Neural progenitor cell (in vitro differentiated cells): ENCODE data around the gene TAAR1. TPM values are rescaled to one million over a fixed set of nuclear protein-coding genes. Genes with fewer than 3 reads are reported as not detected.

Experiments
- DNase-seq: peaks from one replicate; pipeline ENCODE4 v3.0.0-alpha.2; 2016; ENCODE audit warnings: low spot score
- H2AFZ ChIP-seq: fragments of 200-600 bp; sonication (generic); replicated peaks from 2 replicates; pipeline ENCODE4 v1.6.1; 2016; ENCODE audit warnings: antibody characterized with exemption
- H3F3A ChIP-seq: fragments of 200-600 bp; sonication (generic); 2 replicates; pipeline ENCODE4 v1.6.1; 2016; ENCODE audit warnings: antibody characterized with exemption, low read depth
- H3K27ac ChIP-seq: fragments of 200-600 bp; sonication (generic); 2 replicates; pipeline ENCODE4 v1.5.1; 2016; ENCODE audit warnings: mild to moderate bottlenecking
- H3K27me3 ChIP-seq: fragments of 200-600 bp; sonication (generic); 2 replicates; pipeline ENCODE4 v1.6.1; 2016; ENCODE audit warnings: mild to moderate bottlenecking, moderate library complexity
- H3K36me3 ChIP-seq: fragments of 200-600 bp; sonication (generic); 2 replicates; pipeline ENCODE4 v1.5.1; 2016
- H3K4me1 ChIP-seq: fragments of 200-600 bp; sonication (generic); 2 replicates; pipeline ENCODE4 v1.6.1; 2016; ENCODE audit warnings: mixed run types
- H3K4me2 ChIP-seq: fragments of 200-600 bp; sonication (generic); 2 replicates; pipeline ENCODE4 v1.6.1; 2016
- H3K4me3 ChIP-seq: fragments of 200-600 bp; sonication (generic); 2 replicates; pipeline ENCODE4 v1.5.1; 2016
- H3K79me2 ChIP-seq: fragments of 200-600 bp; sonication (generic); 2 replicates; pipeline ENCODE4 v1.6.1; 2016; ENCODE audit warnings: low read depth
- H3K9ac ChIP-seq: fragments of 200-600 bp; sonication (generic); 2 replicates; pipeline ENCODE4 v1.6.1; 2016
- H3K9me3 ChIP-seq: fragments of 200-600 bp; sonication (generic); 2 replicates; pipeline ENCODE4 v1.5.1; 2016; ENCODE audit warnings: low read depth
- H4K20me1 ChIP-seq: fragments of 200-600 bp; sonication (generic); 2 replicates; pipeline ENCODE4 v1.6.1; 2016; ENCODE audit warnings: low read depth
- H3K27ac Mint-ChIP-seq: 3 replicates; pipeline ENCODE4 v1.8.0; 2021; ENCODE audit warnings: mixed read lengths
- H3K27me3 Mint-ChIP-seq: 2 replicates; pipeline ENCODE4 v1.8.0; 2022; ENCODE audit warnings: low read depth, mild to moderate bottlenecking, inconsistent platforms, moderate library complexity, mixed read lengths; ENCODE audit not compliant: insufficient read depth
- H3K36me3 Mint-ChIP-seq: 3 replicates; pipeline ENCODE4 v1.8.0; 2021; ENCODE audit warnings: mixed read lengths
- H3K4me1 Mint-ChIP-seq: 3 replicates; pipeline ENCODE4 v1.8.0; 2021; ENCODE audit warnings: mixed read lengths
- H3K4me3 Mint-ChIP-seq: 3 replicates; pipeline ENCODE4 v1.8.0; 2021; ENCODE audit warnings: mild to moderate bottlenecking, moderate library complexity, mixed read lengths
- H3K9me3 Mint-ChIP-seq: 3 replicates; pipeline ENCODE4 v1.8.0; 2020; ENCODE audit warnings: mixed read lengths
- CTCF ChIP-seq: fragments of 200-600 bp; sonication (generic); IDR thresholded peaks from 2 replicates; pipeline ENCODE4 v1.5.1; 2017; ENCODE audit warnings: antibody characterized with exemption, mild to moderate bottlenecking
- EZH2 ChIP-seq: fragments of 200-600 bp; sonication (generic); IDR thresholded peaks from 2 replicates; pipeline ENCODE4 v1.6.1; 2017; ENCODE audit warnings: antibody characterized with exemption, mild to moderate bottlenecking, moderate library complexity
- EZH2phosphoT487 ChIP-seq: fragments of 200-600 bp; sonication (generic); IDR thresholded peaks from 2 replicates; pipeline ENCODE4 v1.6.1; 2017; ENCODE audit warnings: antibody characterized with exemption
- total RNA-seq: library from RNA; depleted of rRNA; stranded (reverse); fragments of >200 nt; gene quantifications from 2 replicates; pipeline ENCODE4 v1.2.3, GENCODE V29; 2015; ENCODE audit warnings: low replicate concordance

TAAR1 gene
- total RNA-seq, 1 donor from 2014 or later: not detected

- H3K27ac Mint-ChIP-seq: no peak overlapping the region
Measured at GRCh38 chr6:132693478-132693877, 34.5 kb upstream of the TAAR1 start.

GRCh38 chr6:132690678-132691077 lies 31.7 kb upstream of the TAAR1 start:
- Mint-ChIP-seq H3K27me3 (no peaks in the 10 kb centered on the region), H3K9me3 (peaks cover 1% of the 10 kb centered on the region), H3K36me3 (peaks cover 1% of the 10 kb centered on the region), H3K4me1 (no peaks in the 10 kb centered on the region), H3K27ac (no peak overlapping the region), H3K4me3 (no peak overlapping the region)
- H3K79me2 ChIP-seq: no peaks in the 10 kb centered on the region
- H3K9ac ChIP-seq: no peak overlapping the region
- H3K36me3 ChIP-seq: no peaks in the 10 kb centered on the region
- no peak overlapping the region for H3K4me2 ChIP-seq
- H3F3A ChIP-seq: no peaks in the 10 kb centered on the region
- no peaks in the 10 kb centered on the region for H3K9me3 ChIP-seq
- TF ChIP-seq EZH2 (no peak), EZH2phosphoT487 (no peak), CTCF (no peak)
- H2AFZ ChIP-seq: no peak overlapping the region
- H3K27ac ChIP-seq: no peak overlapping the region
- no peak for DNase-seq
- no peaks in the 10 kb centered on the region for H4K20me1 ChIP-seq
- H3K4me3 ChIP-seq: no peak overlapping the region
- H3K27me3 ChIP-seq: no peaks in the 10 kb centered on the region
- H3K4me1 ChIP-seq: no peaks in the 10 kb centered on the region

More at GRCh38 chr6:132693478-132693877, 34.5 kb upstream of the TAAR1 start:
- no peaks in the 10 kb centered on the region for H3K79me2 ChIP-seq
- no peaks in the 10 kb centered on the region for H3K27me3 ChIP-seq
- Mint-ChIP-seq H3K27me3 (no peaks in the 10 kb centered on the region), H3K4me1 (no peaks in the 10 kb centered on the region), H3K9me3 (peaks cover 9% of the 10 kb centered on the region), H3K36me3 (peaks cover 2% of the 10 kb centered on the region), H3K4me3 (no peak overlapping the region)
- H3K9me3 ChIP-seq: no peaks in the 10 kb centered on the region
- H4K20me1 ChIP-seq: no peaks in the 10 kb centered on the region
- no peak for TF ChIP-seq CTCF
- no peak for TF ChIP-seq EZH2phosphoT487
- TF ChIP-seq EZH2: no peak
- no peaks in the 10 kb centered on the region for H3K4me1 ChIP-seq
- H3K4me2 ChIP-seq: no peak overlapping the region
- no peaks in the 10 kb centered on the region for H3K36me3 ChIP-seq
- H3K27ac ChIP-seq: no peak overlapping the region
- H2AFZ ChIP-seq: no peak overlapping the region
- H3K4me3 ChIP-seq: no peak overlapping the region
- no peak for DNase-seq
- no peaks in the 10 kb centered on the region for H3F3A ChIP-seq
- no peak overlapping the region for H3K9ac ChIP-seq

- Histone ChIP-seq H3K79me2 (no peaks in the 10 kb centered on the region), H3K4me3 (no peak overlapping the region), H3K27ac (no peak overlapping the region), H3K4me2 (no peak overlapping the region), H2AFZ (peak overlapping the region; percentile 86), H3K36me3 (no peaks in the 10 kb centered on the region), H3K9me3 (no peaks in the 10 kb centered on the region), H4K20me1 (no peaks in the 10 kb centered on the region), H3K9ac (no peak overlapping the region), H3K27me3 (no peaks in the 10 kb centered on the region), H3K4me1 (no peaks in the 10 kb centered on the region), H3F3A (no peaks in the 10 kb centered on the region)
- Mint-ChIP-seq H3K4me3 (no peak overlapping the region), H3K27me3 (peaks cover 2% of the 10 kb centered on the region), H3K36me3 (no peaks in the 10 kb centered on the region), H3K9me3 (no peaks in the 10 kb centered on the region), H3K4me1 (no peaks in the 10 kb centered on the region), H3K27ac (no peak overlapping the region)
- DNase-seq: no peak
- TF ChIP-seq CTCF (no peak), EZH2phosphoT487 (no peak), EZH2 (no peak)
Measured at GRCh38 chr6:132687306-132687705, 28.3 kb upstream of the TAAR1 start.
